OCI-LY3 (cell line): ENCODE data around the gene SEPTIN12.

ENCODE experiments used
- CTCF ChIP-seq: fragments of 200-600, 300-600 bp; sonication (generic); IDR thresholded peaks from 2 replicates; pipeline ENCODE4 v1.5.1; 2014; ENCODE audit warnings: antibody characterized with exemption, low read length, low read depth
- EZH2phosphoT487 ChIP-seq: fragments of 200-600 bp; shearing (Covaris generic); IDR thresholded peaks from 2 replicates; pipeline ENCODE4 v1.6.1; 2018; ENCODE audit warnings: antibody characterized with exemption, mixed run types, low read depth

GRCh38 chr16:4800290-4801041 is 12.3 kb upstream of the SEPTIN12 start:
- TF ChIP-seq CTCF (no peak), EZH2phosphoT487 (no peak)
